NCI-H2196 (cell line): ENCODE results near the gene MYO3B.

Experiments
- DNase-seq: peaks from one replicate; lab custom pipeline; 2025; ENCODE audit not compliant: unreplicated experiment; lab: John Stamatoyannopoulos, UW

Gene MYO3B

DNA sequence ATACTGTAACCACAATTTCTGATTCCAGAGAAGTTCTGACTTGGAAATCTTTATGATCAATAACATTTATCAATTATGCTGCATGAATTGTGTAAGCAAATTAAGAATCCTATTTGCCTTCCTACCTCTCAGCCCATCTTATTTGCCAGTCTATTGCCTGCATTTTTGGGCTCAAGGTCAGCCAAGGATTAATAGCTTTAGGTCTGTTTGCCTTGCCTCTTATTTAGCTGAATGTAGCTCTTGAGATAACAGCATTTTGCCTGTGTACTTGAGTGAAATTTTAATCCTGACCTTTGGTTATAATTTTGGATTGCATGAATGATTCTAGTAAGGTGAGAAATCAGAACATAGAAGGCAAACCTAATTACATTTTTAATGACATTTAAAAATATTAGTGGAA, 51.2 kb downstream of the MYO3B start:
- no peak for DNase-seq

- no peak for DNase-seq
These were observed 51.8 kb downstream of the MYO3B start for GRCh38 chr2:170229744-170230143.

DNA sequence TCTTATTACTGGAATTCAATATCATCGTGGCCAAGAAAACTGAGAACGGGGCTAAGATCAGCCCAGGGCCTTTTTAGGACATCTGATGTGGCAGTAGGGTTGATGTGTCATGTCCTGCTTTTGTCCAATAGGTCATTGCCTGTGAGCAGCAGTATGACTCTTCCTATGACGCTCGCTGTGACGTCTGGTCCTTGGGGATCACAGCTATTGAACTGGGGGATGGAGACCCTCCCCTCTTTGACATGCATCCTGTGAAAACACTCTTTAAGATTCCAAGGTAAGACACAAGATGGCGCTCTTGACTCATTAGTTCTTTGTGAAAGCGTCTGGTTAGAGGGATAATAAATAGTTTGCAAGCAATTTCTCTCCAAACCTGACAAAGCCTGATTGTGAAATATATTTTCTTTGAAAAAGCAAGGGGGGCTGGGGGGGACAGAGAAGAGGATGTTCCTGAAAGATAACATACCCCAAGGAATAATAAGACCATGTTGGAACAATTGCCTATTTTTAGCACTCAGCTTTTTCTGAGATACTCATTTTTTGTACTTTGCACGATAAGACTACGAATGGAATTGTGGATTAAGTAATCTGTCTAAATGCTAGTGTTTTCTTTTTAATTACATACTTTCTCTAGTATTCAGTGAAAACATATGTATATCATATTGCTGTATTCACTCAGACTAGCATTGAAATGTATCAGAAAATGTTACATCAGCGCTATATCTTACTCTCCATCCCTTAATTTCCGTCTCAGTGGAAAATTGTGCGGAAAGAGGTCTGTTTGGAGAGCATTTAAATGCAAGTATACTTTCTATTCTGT, 58.1 kb downstream of the MYO3B start:
- DNase-seq = peak; percentile 70

DNA sequence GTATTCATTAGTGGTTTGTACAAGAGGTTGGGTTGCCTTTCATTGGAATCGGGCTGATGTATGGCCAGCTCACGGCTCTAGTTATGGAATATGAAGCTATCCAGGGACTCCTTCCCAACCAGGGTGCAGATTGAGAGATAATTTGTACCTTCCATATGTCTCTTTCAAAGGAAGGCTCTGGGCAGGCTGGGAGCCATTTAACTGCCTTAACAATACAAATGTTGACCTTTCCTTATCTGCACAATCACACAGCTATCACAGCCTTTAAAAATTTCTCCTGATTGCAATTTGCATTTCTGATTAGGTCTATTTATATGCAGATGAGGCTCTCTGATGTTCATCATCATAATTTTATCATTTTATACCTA, 58.7 kb downstream of the MYO3B start:
- no peak for DNase-seq

- no peak for DNase-seq
These were observed 59.7 kb downstream of the MYO3B start for GRCh38 chr2:170237572-170238120.

DNA sequence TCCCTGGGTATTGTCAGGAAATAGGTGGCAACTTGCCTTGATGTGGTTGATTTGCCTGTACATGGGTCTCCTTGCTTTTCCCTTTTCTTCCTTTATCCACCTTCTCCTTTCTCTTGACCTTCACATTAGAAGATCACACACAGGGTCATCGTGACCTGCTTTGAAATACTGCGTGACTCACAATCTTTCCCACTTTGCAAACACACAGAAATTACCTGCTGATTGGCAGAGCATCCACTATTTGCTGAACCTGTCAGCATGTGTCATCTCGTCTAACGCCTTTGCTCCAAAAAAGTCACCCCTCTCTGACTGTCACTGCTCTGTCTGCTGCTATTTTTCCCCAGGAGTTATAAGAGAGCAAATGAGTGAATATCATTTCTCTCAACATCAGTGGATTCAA, 60.8 kb downstream of the MYO3B start:
- DNase-seq = no peak

- no peak for DNase-seq
These were observed 62.7 kb downstream of the MYO3B start for GRCh38 chr2:170240629-170241028.

- DNase-seq = no peak
These were observed 63.8 kb downstream of the MYO3B start for GRCh38 chr2:170241756-170242155.

DNA sequence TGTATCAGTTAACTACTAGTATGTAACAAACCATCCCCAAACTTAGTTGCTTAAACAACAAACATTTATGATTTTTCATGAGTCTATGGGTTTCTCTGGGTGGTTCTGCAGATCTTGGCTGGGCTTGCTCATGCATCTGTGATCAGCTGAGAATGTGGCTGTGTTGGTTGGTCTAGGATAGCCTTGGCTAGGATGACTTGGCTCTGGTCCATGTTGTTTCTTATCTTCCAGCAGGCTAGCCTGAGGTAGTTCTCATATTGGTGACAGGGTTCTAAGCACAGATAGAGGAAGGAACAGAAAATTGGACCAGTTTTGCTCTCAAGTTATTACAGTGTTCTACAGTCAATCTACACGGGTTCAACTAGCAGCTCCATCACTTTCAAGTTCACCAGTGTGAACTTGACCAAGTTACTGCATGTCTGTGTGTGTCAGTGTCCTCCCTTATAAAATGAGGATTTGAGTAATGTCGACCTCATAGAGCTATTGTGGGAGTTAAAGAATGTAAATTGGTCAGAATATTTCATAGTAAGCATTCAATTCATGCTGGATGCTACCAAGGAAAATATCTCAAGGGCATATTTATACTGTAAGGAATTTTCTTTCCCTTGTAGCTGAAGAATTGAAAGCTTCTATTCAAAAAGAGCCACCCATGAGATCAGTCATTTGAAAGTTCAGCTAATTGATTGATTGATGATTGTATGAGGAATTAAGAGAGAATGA, 65.3 kb downstream of the MYO3B start:
- DNase-seq = no peak

DNA sequence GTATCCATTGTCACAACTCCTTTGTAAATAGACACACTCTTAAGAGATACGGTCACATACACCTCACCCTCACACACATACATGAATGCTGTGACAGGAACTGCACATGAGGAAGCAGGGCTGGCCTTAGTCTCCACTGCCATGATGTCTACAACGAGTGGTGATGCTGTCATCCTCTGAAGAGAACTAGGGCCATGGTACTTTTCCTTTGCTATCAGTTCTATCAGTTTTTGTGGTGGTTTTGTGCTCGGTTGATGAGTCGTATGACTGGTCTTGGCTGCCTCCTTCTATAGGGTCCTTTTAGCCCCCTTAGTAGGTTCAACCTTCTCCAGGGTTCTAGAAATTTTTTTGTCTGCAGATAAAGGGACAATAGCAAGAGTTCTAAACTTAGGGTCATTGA, 66.0 kb downstream of the MYO3B start:
- DNase-seq = no peak

GRCh38 chr2:170244555-170244954, 66.6 kb downstream of the MYO3B start:
- DNase-seq = no peak

DNA sequence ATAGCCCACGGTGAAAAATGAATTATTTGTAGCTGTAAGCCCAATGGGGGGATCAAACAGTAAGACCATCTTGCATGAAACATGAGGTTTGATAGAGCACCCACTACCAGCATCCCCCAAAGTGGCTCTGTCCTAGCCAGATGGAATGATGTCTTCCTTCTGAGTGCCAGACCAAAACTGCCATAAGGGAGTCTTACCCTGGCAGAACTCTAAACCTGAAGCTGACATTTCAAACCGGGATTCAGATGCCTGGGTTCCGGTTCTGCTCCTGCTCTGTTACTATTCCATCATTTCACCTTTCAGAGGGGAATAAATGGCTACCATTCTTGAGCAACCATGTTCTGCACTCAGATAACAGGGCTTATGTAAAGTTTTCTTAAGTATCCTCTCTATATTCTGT, 67.4 kb downstream of the MYO3B start:
- no peak for DNase-seq

DNA sequence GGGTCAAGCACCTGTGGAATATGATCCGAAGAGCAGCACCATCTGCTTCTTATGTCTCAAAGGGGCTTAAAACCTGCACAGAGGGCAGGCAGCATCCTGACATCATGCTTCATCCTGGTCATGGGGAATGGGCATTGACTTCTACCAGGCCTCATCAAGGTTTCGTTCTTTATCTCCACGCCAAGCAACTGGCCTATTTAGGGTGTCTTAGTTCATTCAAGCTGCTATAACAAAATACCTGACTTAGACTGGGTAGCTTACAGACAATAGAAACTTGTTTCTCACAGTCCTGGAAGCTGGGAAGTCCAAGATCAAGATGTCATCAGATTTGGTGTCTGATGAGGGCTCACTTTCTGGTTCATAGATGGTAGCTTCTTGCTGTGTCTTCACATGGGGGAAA, 69.4 kb downstream of the MYO3B start:
- no peak for DNase-seq

DNA sequence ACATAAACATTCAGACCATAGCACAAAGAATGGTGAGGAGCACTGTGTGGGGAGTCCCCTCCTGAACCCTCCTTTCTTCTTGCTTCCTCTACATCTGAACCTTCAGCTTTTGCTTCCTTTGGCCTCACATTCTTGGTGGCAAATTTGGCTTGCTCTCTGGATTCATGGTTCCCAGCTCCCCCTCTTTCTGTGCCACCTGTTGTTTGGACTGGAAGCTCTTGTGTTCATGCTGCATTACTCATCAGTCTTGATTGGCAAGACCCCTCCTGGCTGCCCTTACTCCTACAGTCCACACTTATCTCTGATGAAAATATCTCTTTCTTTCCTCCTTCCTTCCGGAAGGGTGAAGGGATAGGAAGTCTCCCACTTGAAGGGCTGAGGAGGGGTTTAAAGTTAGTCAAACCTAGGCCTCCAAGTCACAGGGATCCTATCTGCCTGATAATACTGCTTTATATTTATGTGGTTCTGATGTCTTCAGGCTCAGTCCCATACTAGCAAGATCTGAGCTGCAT, 70.0 kb downstream of the MYO3B start:
- DNase-seq = no peak

- no peak for DNase-seq
These were observed 70.8 kb downstream of the MYO3B start for GRCh38 chr2:170248574-170249393.

DNA sequence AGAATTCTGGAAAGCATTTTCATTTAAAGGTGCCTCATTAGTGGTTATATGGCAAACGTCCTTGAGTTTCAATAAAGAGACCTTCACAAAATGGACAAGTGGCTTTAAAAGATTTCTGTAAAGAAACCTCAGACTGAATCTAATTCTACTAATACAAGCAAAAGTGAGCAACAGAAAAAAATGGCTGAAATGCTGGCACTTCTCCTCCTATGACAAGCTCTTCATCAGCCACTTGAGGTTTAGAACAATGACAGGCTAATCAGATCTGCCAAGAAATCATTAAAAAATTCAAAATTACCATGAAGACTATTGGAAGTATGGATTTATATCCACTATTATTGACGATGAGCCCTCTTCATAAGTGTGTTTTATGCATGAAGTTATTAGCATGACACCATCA, 71.8 kb downstream of the MYO3B start:
- DNase-seq = no peak

- no peak for DNase-seq
These were observed 72.6 kb downstream of the MYO3B start for GRCh38 chr2:170250584-170250983.

DNA sequence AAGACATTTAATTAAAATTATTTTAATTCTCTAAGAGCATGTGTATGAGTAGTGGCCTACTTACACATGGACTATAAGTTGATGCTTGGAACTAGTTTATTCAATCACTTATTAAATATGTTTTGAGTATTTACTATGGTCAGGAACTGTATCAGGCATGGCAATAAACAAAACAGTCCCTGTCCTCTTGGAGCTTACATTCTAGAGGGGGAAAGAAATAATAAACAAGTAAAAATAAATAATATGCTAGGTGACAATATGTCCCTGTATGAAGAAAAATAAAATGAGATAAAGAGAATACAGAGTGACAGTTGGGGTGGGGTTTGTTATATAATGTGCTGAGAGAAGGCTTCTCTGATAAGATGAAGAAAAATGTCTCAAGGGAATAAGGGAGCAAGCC, 74.5 kb downstream of the MYO3B start:
- DNase-seq = no peak

DNA sequence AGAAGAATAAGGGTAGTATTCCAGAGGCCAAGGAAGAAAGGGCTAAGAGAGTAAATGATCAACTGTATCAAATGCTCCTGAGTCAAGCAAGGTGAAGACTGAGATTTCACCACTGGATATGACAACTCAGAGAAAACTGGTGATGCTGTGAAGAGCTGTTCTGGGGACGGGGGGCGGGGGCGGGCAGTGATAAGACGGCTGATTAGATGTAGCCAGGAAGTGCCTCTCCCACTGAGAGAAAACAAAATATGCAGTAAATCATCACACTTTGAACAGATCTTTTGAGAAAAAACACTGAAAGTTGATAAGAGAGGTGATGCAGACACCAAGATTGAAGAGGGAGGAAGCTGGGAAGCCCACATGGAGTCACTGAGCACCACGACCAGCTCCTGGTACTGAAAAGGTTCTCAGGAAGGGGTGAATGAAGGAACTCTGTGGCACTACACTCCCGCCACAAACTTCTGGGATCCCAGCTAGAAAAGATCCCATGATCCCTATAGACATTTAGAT, 75.8 kb downstream of the MYO3B start:
- DNase-seq = no peak

DNA sequence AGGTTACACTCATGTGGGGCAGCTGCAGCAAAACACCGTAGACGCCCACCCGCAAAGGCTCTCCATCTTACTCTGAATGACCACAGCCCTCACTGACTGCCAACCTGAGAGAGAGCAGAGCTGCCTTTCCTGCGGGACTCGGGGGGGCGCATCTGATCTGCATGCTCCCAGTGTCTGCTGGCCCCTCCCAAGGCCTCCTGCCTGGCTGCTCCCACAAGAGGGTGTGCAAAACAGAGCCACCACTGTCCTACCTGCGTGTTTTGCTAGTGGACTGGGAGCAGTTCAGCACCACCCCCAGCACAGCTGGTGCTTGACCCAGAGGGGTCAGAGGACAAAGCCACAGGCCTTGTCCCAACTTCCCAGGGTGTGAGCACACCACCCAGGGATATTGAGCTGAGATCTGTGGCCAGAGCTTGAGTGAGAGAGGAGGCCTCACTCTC, 76.4 kb downstream of the MYO3B start:
- DNase-seq = no peak

GRCh38 chr2:170255137-170255536, 77.2 kb downstream of the MYO3B start:
- no peak for DNase-seq
